GM18909 (cell line): ENCODE measurements around the gene CALM3.
"Not testable (repeated sequence)": the region's sequence is repeated elsewhere in the genome, so short reads cannot be mapped to it uniquely, and the experiment has no call there.

ENCODE experiments used
- ATAC-seq: cut with Tn5 transposase; IDR thresholded peaks from one replicate; pipeline ENCODE4 v1.9.1; 2021; ENCODE audit warnings: mild to moderate bottlenecking; ENCODE audit not compliant: unreplicated experiment, poor library complexity

CALM3 gene

GRCh38 chr19:46601318-46602224 lies at the start of gene CALM3:
Gene CALM3 (plus strand): TSS chr19:46601330. CDS start chr19:46601435, 105 bp downstream.
- ATAC-seq, result no peak

GRCh38 chr19:46552891-46553290 lies 48.2 kb upstream of the CALM3 start:
- ATAC-seq, result no peak

- ATAC-seq, result no peak
These were observed 47.0 kb upstream of the CALM3 start for GRCh38 chr19:46554161-46554560.

- ATAC-seq, result no peak
These were observed 45.4 kb upstream of the CALM3 start for GRCh38 chr19:46555628-46556280.

- not testable (repeated sequence) for ATAC-seq
These were observed 44.7 kb upstream of the CALM3 start for GRCh38 chr19:46556471-46556870.

GRCh38 chr19:46559203-46559602 lies 41.9 kb upstream of the CALM3 start:
- ATAC-seq, result no peak

- ATAC-seq, result not testable (repeated sequence)
These were observed 41.5 kb upstream of the CALM3 start for GRCh38 chr19:46559675-46560074.

- no peak for ATAC-seq
These were observed 36.4 kb upstream of the CALM3 start for GRCh38 chr19:46564701-46565100.

GRCh38 chr19:46571495-46571894 lies 29.6 kb upstream of the CALM3 start:
- ATAC-seq, result no peak

- ATAC-seq, result no peak
These were observed 27.2 kb upstream of the CALM3 start for GRCh38 chr19:46573679-46574498.

GRCh38 chr19:46574533-46574932 lies 26.6 kb upstream of the CALM3 start:
- ATAC-seq, result no peak

- no peak for ATAC-seq
These were observed 22.7 kb upstream of the CALM3 start for GRCh38 chr19:46578450-46578849.

GRCh38 chr19:46579361-46579879 lies 21.7 kb upstream of the CALM3 start:
- ATAC-seq, result no peak

GRCh38 chr19:46580247-46580646 lies 20.9 kb upstream of the CALM3 start:
- no peak for ATAC-seq

GRCh38 chr19:46585539-46585938 lies 15.6 kb upstream of the CALM3 start:
- no peak for ATAC-seq

GRCh38 chr19:46586294-46586693 lies 14.8 kb upstream of the CALM3 start:
- no peak for ATAC-seq

GRCh38 chr19:46587861-46588260 lies 13.3 kb upstream of the CALM3 start:
- ATAC-seq, result no peak

GRCh38 chr19:46591254-46591653 lies 9.9 kb upstream of the CALM3 start:
- ATAC-seq, result no peak

GRCh38 chr19:46591870-46592269 lies 9.3 kb upstream of the CALM3 start:
- ATAC-seq, result no peak

- ATAC-seq, result no peak
These were observed 5.1 kb upstream of the CALM3 start for GRCh38 chr19:46596008-46596407.
